HUES6 (cell line): ENCODE measurements around the gene KRT6B.

Experiments used
- H3K27ac ChIP-seq: 2 replicates; pipeline ENCODE4 v1.7.0; 2013; ENCODE audit warnings: low read depth, mild to moderate bottlenecking, low read length, inconsistent platforms
- H3K27me3 ChIP-seq: 2 replicates; pipeline ENCODE4 v1.6.1; 2013; ENCODE audit warnings: low read length; ENCODE audit not compliant: control insufficient read depth, insufficient read depth
- H3K36me3 ChIP-seq: 2 replicates; pipeline ENCODE4 v1.6.1; 2013; ENCODE audit warnings: low read length; ENCODE audit not compliant: control insufficient read depth, insufficient read depth
- H3K4me1 ChIP-seq: 2 replicates; pipeline ENCODE4 v1.6.1; 2013; ENCODE audit warnings: low read length; ENCODE audit not compliant: control insufficient read depth, insufficient read depth
- H3K4me3 ChIP-seq: 2 replicates; pipeline ENCODE4 v1.5.1; 2013; ENCODE audit warnings: low read depth, low read length
- H3K9ac ChIP-seq: one replicate; pipeline ENCODE4 v1.6.1; 2013; ENCODE audit warnings: mild to moderate bottlenecking, low read length
- H3K9me3 ChIP-seq: 2 replicates; pipeline ENCODE4 v1.6.1; 2013; ENCODE audit warnings: low read depth, low read length; ENCODE audit not compliant: control insufficient read depth, insufficient read depth

The KRT6B gene

DNA sequence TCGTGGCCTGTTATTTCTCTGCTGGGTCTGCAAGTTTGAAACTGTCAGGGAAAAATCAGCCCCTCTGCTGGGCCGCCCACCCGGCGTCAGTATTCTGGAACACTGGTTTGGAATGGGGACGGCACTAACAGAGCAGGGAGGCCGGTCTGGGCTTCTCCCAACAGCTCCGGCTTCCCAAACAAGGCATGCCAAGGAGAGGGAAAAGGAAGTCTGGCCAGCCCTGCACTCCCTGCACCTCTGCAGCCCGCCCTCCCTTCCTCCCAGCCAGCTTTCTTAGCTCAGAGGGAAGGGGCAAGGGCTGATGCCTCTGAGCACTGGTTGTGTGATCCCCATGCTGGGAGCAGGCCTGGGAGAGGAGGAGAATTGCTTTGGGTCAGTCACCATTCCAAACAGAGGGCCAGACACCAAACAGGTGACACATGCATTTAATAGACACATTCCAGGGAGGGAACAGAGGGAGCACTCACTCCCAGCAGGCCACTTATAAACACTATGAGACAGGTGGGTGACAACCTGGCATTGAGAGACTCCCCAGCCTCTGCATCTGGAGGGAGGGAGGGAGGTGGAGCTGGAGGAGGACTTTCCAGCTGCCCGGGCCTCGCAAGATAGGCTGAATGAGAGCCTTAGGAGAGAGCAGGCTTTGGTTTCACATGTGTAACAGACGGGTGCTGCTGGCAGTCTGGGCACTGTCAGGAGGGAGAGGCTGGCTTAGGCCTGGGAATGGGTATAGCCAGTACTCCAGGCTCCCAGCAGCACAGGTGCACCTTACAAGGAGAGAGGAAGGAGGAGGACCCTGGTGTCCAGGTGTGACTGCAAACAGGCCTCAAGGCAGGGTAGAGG, 28.1 kb downstream of the KRT6B start:
- H3K9me3 ChIP-seq: no peaks in the 10 kb centered on the region
- no peaks in the 10 kb centered on the region for H3K36me3 ChIP-seq
- peaks cover 7% of the 10 kb centered on the region; the same call in 1 of the 2 replicates for H3K4me1 ChIP-seq
- H3K27me3 ChIP-seq: 0 out of 2 replicates have a peak, but pooled peaks cover 3% of the 10 kb centered on the region
- no peak overlapping the region for H3K4me3 ChIP-seq
- no peak overlapping the region for H3K27ac ChIP-seq
- H3K9ac ChIP-seq: no peak overlapping the region

DNA sequence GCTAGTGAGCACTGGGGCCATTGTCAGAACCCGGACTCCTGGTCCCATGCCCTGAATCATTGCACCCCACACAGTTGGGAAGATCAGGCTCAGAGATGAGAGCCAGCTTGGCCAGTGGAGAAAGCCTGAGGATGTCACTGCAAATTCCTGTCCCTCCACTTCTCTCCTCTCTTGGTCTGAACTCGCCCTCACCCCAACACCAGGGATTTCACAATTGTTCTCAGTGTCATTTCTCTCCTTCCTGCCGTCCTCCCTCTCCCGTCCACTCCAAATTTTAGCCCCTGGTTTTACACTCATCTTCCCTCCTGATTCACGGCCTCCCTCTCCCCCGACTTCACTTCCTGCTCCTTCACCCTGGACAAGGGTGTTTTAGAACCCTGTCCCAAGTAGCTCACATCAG, 28.9 kb downstream of the KRT6B start:
- H3K9me3 ChIP-seq: no peaks in the 10 kb centered on the region
- no peak overlapping the region for H3K9ac ChIP-seq
- no peak overlapping the region for H3K4me3 ChIP-seq
- H3K4me1 ChIP-seq: peaks cover 7% of the 10 kb centered on the region; the same call in 1 of the 2 replicates
- H3K27me3 ChIP-seq: 0 out of 2 replicates have a peak, but pooled peaks cover 3% of the 10 kb centered on the region
- no peaks in the 10 kb centered on the region for H3K36me3 ChIP-seq
- no peak overlapping the region for H3K27ac ChIP-seq

DNA sequence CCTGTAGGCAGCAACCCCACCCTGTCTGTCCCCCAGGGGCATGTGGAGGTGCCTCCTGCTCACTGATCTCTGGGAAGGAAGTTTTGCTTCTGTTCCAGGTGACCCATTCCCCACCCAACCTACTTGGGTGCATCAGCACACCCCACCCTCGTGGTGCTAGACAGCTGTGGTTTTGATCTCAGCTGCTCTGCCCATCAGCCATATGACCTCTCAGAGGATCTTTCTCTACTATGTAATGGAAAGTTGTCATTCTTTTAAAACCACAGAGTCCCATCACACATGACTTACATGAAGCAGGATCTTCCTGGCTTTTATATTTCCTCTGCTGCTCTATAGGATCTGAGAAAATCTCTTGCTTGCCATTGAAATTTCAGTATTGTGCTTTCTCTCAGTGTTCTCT, 32.3 kb downstream of the KRT6B start:
- Histone ChIP-seq H3K27me3 (0 out of 2 replicates have a peak, but pooled peaks cover 3% of the 10 kb centered on the region), H3K4me1 (peaks cover 7% of the 10 kb centered on the region; the same call in 1 of the 2 replicates), H3K9me3 (no peaks in the 10 kb centered on the region), H3K9ac (no peak overlapping the region), H3K27ac (no peak overlapping the region), H3K4me3 (no peak overlapping the region), H3K36me3 (no peaks in the 10 kb centered on the region)

DNA sequence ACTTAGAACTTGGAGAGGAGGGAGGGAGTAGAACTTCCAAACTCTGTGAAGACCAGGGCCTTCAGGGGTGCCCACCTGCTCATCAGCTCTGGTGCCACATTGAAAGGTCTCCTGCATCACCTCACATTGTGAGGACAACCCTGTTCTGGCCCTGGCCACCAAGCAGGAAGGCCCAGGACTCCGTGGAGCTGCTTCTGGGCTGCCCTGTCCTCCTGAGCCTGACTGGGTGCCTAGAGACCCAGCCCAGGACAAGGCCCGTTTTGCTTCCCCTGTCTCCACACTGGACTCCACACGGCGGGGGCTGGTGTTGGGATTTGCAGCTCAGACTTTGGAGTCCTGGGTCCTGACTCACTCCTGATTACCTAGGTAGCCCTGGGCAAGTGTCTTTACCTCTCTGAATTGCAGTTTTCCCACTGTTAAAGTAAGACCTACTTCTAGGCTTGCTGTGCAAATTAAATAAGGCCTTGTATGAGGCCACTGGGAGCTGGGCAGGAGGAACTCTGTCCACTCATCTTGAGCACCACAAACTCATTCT, 33.3 kb downstream of the KRT6B start:
- H3K4me1 ChIP-seq: peaks cover 7% of the 10 kb centered on the region; the same call in 1 of the 2 replicates
- no peak overlapping the region for H3K4me3 ChIP-seq
- H3K27ac ChIP-seq: no peak overlapping the region
- H3K36me3 ChIP-seq: no peaks in the 10 kb centered on the region
- 0 out of 2 replicates have a peak, but pooled peaks cover 3% of the 10 kb centered on the region for H3K27me3 ChIP-seq
- H3K9me3 ChIP-seq: no peaks in the 10 kb centered on the region
- no peak overlapping the region for H3K9ac ChIP-seq

DNA sequence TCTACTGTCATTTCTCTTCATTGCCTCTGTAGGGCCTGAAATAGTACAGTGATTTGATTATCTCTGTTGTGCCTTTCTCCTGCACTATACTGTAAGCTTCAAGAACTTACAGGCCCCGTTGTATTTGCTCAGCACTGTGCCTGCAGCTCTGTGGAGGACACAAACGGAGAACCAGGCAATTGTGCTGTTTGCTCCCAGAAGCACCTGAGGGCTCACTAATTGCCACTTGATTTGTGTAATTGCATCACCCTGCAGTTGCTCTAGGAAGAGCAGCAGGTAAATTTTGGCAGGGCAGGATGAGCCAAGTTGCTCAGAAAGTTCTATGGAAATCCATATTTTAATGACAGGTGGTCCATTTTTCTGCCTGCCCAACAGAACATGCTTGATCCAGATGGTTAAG, 34.2 kb downstream of the KRT6B start:
- Histone ChIP-seq H3K27ac (no peak overlapping the region), H3K4me1 (no peaks in the 10 kb centered on the region), H3K9ac (no peak overlapping the region), H3K4me3 (no peak overlapping the region), H3K27me3 (0 out of 2 replicates have a peak, but pooled peaks cover 3% of the 10 kb centered on the region), H3K36me3 (no peaks in the 10 kb centered on the region), H3K9me3 (no peaks in the 10 kb centered on the region)

DNA sequence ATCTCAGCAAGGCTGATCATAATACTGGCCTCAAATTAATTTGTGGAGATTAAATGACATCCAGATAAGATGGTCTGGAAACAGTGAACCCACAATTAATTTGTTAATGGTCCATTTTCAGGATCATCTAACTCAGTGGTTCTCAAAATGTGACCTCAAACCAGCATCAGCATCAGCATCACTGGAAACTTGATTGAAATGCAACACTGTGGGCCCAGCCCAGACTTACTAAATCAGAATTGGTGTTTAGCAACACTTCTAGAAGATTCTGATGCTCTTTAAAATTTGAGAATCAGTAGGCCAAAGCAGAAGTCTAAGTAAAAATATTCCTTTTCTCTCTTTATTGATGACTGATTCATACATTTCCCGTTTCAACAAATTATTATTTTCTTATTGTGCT, 35.2 kb downstream of the KRT6B start:
- H3K4me3 ChIP-seq: no peak overlapping the region
- no peaks in the 10 kb centered on the region for H3K4me1 ChIP-seq
- no peaks in the 10 kb centered on the region for H3K36me3 ChIP-seq
- no peak overlapping the region for H3K27ac ChIP-seq
- no peaks in the 10 kb centered on the region for H3K9me3 ChIP-seq
- H3K9ac ChIP-seq: no peak overlapping the region
- 0 out of 2 replicates have a peak, but pooled peaks cover 3% of the 10 kb centered on the region for H3K27me3 ChIP-seq

DNA sequence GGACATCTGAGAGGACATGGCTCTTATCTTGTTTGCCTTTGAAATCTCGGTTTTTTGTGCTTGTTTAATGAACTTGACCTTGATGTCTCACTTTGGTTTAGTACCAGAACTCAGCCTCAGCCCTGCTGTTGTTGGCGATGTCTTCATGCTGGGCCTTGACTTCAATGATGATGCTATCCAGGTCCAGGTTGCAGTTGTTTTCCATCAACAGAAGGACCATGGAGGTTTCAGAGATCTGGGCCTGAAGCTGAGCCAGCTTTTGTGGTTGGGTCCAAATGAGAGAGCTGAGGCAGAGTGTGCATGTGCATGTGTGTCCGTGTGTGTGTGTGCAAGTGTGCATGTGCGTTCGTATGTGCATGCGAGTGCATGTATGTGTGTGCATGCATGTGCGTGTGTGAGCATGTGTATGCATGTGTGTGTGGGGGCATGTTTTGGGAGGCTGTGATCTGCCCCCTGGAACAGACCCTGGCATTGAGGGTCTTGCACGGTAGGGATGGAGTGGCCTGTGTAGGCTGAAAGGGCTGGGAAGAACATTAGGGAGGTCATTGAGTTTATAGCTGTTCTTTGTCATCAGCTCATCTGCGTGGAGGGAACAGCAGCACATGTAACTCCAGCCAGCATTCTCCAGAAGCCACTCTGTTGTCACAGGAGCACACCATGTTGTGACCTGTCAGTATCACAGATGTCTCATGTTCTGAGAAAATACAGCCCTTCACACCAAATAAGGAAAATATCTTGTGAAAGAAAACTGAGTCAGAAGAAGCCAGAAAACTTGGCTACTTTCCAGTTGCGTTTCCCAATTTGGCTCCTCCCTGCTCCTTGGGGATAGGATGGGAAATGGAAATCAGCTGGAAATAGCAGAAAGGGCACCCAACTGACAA, 35.8 kb downstream of the KRT6B start:
- H3K27me3 ChIP-seq: 0 out of 2 replicates have a peak, but pooled peaks cover 3% of the 10 kb centered on the region
- H3K36me3 ChIP-seq: no peaks in the 10 kb centered on the region
- H3K9ac ChIP-seq: no peak overlapping the region
- no peaks in the 10 kb centered on the region for H3K4me1 ChIP-seq
- H3K27ac ChIP-seq: no peak overlapping the region
- no peak overlapping the region for H3K4me3 ChIP-seq
- H3K9me3 ChIP-seq: no peaks in the 10 kb centered on the region

DNA sequence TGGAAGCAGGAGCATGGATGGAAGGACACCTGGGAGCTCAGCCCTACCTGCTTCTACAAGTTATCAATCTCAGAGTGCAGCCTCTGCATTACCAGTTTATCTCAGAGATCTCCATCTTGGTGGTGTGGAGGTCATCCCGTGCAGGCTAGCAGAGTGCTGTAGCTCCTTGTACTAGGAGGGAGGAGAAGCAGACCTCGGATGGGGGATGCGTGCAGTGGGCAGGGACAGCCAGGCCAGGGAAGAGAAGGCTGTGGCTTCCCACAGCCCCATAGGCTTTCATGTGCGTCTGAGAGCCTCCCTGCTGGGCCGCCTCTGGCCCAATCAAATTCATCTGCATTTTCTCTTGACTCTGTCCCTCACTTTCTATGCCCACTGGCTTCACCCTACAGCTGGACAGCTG, 37.0 kb downstream of the KRT6B start:
- H3K9ac ChIP-seq: no peak overlapping the region
- no peaks in the 10 kb centered on the region for H3K36me3 ChIP-seq
- no peaks in the 10 kb centered on the region for H3K9me3 ChIP-seq
- no peaks in the 10 kb centered on the region for H3K4me1 ChIP-seq
- H3K4me3 ChIP-seq: no peak overlapping the region
- no peaks in the 10 kb centered on the region for H3K27me3 ChIP-seq
- H3K27ac ChIP-seq: no peak overlapping the region

DNA sequence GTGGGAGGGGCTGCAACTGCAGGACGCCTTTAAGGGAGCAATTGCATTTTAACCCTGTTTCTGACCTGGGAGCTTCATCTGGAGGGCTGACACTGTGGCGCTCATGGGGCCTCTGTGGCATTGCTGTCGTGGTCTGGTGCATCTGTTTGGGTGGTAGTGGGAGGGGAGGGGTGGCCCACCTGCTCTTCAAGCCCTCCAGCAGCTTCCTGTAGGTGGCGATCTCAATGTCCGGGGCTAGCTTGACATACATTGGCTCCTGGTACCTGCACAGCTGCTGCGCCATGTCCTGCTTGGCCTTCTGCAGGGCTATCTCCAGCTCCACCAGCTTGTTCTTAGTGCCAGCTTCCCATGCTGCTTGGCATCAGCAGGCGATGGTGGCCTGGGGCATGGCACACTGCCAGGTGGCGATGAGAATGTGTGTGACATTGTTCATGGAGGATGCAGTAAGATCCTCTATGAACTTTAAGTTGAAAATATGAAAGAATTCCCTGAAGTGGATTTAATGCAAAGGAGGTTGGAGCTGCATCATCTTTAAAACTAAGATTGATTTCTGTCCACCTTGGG, 38.1 kb downstream of the KRT6B start:
- Histone ChIP-seq H3K36me3 (no peaks in the 10 kb centered on the region), H3K4me1 (no peaks in the 10 kb centered on the region), H3K27ac (no peak overlapping the region), H3K9me3 (no peaks in the 10 kb centered on the region), H3K4me3 (no peak overlapping the region), H3K27me3 (no peaks in the 10 kb centered on the region), H3K9ac (no peak overlapping the region)

DNA sequence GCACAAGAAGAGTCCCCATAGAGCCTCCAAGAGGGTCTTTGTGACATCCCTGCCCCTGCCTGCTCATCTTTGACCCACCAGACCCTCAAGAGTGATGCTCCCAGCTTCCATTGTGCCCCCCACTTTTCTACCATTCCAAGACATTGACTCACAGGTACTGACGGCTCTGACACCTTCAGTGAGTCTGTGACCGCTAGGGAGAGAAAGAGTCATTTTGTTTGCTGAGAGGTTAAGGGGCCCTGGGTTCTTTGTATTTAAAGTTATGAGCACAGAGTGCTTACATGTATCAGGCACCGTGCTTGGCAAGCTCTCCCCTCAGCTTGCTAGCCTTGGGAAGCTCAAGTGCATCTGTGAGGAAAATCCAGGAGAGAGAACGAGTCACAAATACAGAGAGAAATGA, 38.7 kb downstream of the KRT6B start:
- Histone ChIP-seq H3K36me3 (no peaks in the 10 kb centered on the region), H3K4me1 (no peaks in the 10 kb centered on the region), H3K27ac (no peak overlapping the region), H3K27me3 (no peaks in the 10 kb centered on the region), H3K9me3 (no peaks in the 10 kb centered on the region), H3K4me3 (no peak overlapping the region), H3K9ac (no peak overlapping the region)
